Right ventricle myocardium superior (tissue), 1 donor: ENCODE data around the gene PRKRA. TPM values are rescaled to one million over a fixed set of nuclear protein-coding genes. Genes with fewer than 3 reads are reported as not detected.
A peak's percentile ranks its signal among the peaks of the same experiment; 100 is the strongest.
"Not testable (repeated sequence)": the region's sequence is repeated elsewhere in the genome, so short reads cannot be mapped to it uniquely, and the experiment has no call there.

Experiments used
- ATAC-seq: fragments of 200-7000 bp; cut with Tn5 transposase; one replicate; pipeline ENCODE4 v1.9.1; 2020; ENCODE audit warnings: mild to moderate bottlenecking; ENCODE audit not compliant: poor library complexity
- DNase-seq: peaks from one replicate; pipeline ENCODE4 v3.0.0-alpha.2; 2020
- intact Hi-C: fragments of 100-400 bp; cut with DNase I; formaldehyde crosslinking; loops from one replicate; pipeline ENCODE4 v1.11.2; 2022
- total RNA-seq: library from RNA; stranded (reverse); fragmentation: NEBNext Ultra II Directional; extraction: Animal tissue kit (Norgen Biotek cat#: 25700); gene quantifications from one replicate; pipeline ENCODE4 v1.2.1, GENCODE V29; 2021
- donor health status: DM: no; HTN: yes; CAD: no; lungs with severe emphysema.

The PRKRA gene
- total RNA-seq, 1 donor from 2014 or later: 42.7 TPM

- intact Hi-C loops: no loop called here
- ATAC-seq: no peak
- DNase-seq: no peak
Observed at GRCh38 chr2:178420463-178420999, 30.4 kb downstream of the PRKRA start.

GRCh38 chr2:178419123-178419522 is 31.9 kb downstream of the PRKRA start:
- ATAC-seq: no peak
- intact Hi-C loops: no loop called here
- no peak for DNase-seq

GRCh38 chr2:178418426-178418825 is 32.5 kb downstream of the PRKRA start:
- intact Hi-C loops: no loop called here
- DNase-seq (no peak), ATAC-seq (no peak)

GRCh38 chr2:178417916-178418315 is 33.1 kb downstream of the PRKRA start:
- DNase-seq: no peak
- no peak for ATAC-seq
- intact Hi-C loops: no loop called here

- no peak for ATAC-seq
- intact Hi-C loops: no loop called here
Observed at GRCh38 chr2:178415979-178416378, 35.0 kb downstream of the PRKRA start.

GRCh38 chr2:178414266-178415247 is 36.4 kb downstream of the PRKRA start:
- DNase-seq: peak; percentile 91
- intact Hi-C loops: loop anchor here (5.0 kb wide), 1 partner anchor 302 kb away; the partner anchor contains the start of gene RBM45
- peak; percentile 98 for ATAC-seq

More at GRCh38 chr2:178415979-178416378, 35.0 kb downstream of the PRKRA start:
- DNase-seq: no peak

- ATAC-seq (peak; percentile 93), DNase-seq (peak; percentile 88)
- intact Hi-C loops: loop anchor here (5.0 kb wide), 1 partner anchor 301 kb away; the partner anchor contains the start of gene RBM45
Observed at GRCh38 chr2:178413472-178414265, 37.3 kb downstream of the PRKRA start.

- not testable (repeated sequence) for ATAC-seq, DNase-seq
- intact Hi-C loops: loop anchor here (5.0 kb wide), 1 partner anchor 300 kb away; the partner anchor contains the start of gene RBM45
Observed at GRCh38 chr2:178412453-178412852, 38.5 kb downstream of the PRKRA start.

- no peak for ATAC-seq
- intact Hi-C loops: loop anchor here (5.0 kb wide), 1 partner anchor 300 kb away; the partner anchor contains the start of gene RBM45
- DNase-seq: no peak
Observed at GRCh38 chr2:178412047-178412446, 38.9 kb downstream of the PRKRA start.

GRCh38 chr2:178409261-178409660 is 41.7 kb downstream of the PRKRA start:
- intact Hi-C loops: no loop called here
- ATAC-seq (no peak), DNase-seq (no peak)

GRCh38 chr2:178404368-178404767 is 46.6 kb downstream of the PRKRA start:
- DNase-seq (no peak), ATAC-seq (no peak)
- intact Hi-C loops: no loop called here

GRCh38 chr2:178403671-178404306 is 47.2 kb downstream of the PRKRA start:
- ATAC-seq (no peak), DNase-seq (no peak)
- intact Hi-C loops: no loop called here

GRCh38 chr2:178401994-178402437 is 49.0 kb downstream of the PRKRA start:
- intact Hi-C loops: no loop called here
- ATAC-seq: no peak
- no peak for DNase-seq

GRCh38 chr2:178397002-178397605 is 53.9 kb downstream of the PRKRA start:
- intact Hi-C loops: no loop called here
- peak; percentile 85 for ATAC-seq
- no peak for DNase-seq

- DNase-seq (no peak), ATAC-seq (no peak)
- intact Hi-C loops: no loop called here
Observed at GRCh38 chr2:178395941-178396570, 54.9 kb downstream of the PRKRA start.

- intact Hi-C loops: no loop called here
- no peak for ATAC-seq
- DNase-seq: no peak
Observed at GRCh38 chr2:178395295-178395694, 55.7 kb downstream of the PRKRA start.

- no peak for ATAC-seq
- DNase-seq: no peak
- intact Hi-C loops: no loop called here
Observed at GRCh38 chr2:178394859-178395258, 56.1 kb downstream of the PRKRA start.

GRCh38 chr2:178392215-178392614 is 58.8 kb downstream of the PRKRA start:
- intact Hi-C loops: no loop called here
- DNase-seq: no peak
- ATAC-seq: no peak
